Stimulated activated CD8-positive, alpha-beta memory T cell treated with anti-CD3 and anti-CD28 coated beads, Interleukin-7, amount 100 ng/mL, for 4 hours (primary cell): ENCODE data around the gene KCTD14.
"Not testable (repeated sequence)": the region's sequence is repeated elsewhere in the genome, so short reads cannot be mapped to it uniquely, and the experiment has no call there.

Experiments used
- DNase-seq, 2 donors: peaks; one replicate each; pipeline ENCODE4 v3.0.0-alpha.2; 2020; ENCODE audit warnings: low read depth in 2 of 2

Gene KCTD14

GRCh38 chr11:78022397-78023396 lies at the start of gene KCTD14:
Gene KCTD14, minus strand, starts transcription at chr11:78023276. Its CDS starts 27 bp downstream, at chr11:78023249.
- DNase-seq: no peak

GRCh38 chr11:78072455-78072854 lies 49.4 kb upstream of the KCTD14 start:
- no peak for DNase-seq

- no peak for DNase-seq
Measured at GRCh38 chr11:78071717-78072116, 48.6 kb upstream of the KCTD14 start.

- no peak for DNase-seq
Measured at GRCh38 chr11:78070621-78071020, 47.5 kb upstream of the KCTD14 start.

GRCh38 chr11:78069465-78069864 lies 46.4 kb upstream of the KCTD14 start:
- DNase-seq: no peak

- no peak for DNase-seq
Measured at GRCh38 chr11:78067704-78068103, 44.6 kb upstream of the KCTD14 start.

GRCh38 chr11:78066471-78066870 lies 43.4 kb upstream of the KCTD14 start:
- no peak for DNase-seq

- no peak for DNase-seq
Measured at GRCh38 chr11:78065203-78065602, 42.1 kb upstream of the KCTD14 start.

GRCh38 chr11:78063440-78064181 lies 40.5 kb upstream of the KCTD14 start, which contains the start of gene THRSP:
Gene THRSP, plus strand, starts transcription at chr11:78063861. Its CDS starts 21 bp downstream, at chr11:78063882.
- DNase-seq: no peak

- DNase-seq: no peak
Measured at GRCh38 chr11:78062671-78063070, 39.6 kb upstream of the KCTD14 start.

GRCh38 chr11:78061921-78062311 lies 38.8 kb upstream of the KCTD14 start:
- DNase-seq: no peak

- no peak for DNase-seq
Measured at GRCh38 chr11:78061088-78061920, 38.2 kb upstream of the KCTD14 start.

GRCh38 chr11:78060533-78060932 lies 37.5 kb upstream of the KCTD14 start:
- DNase-seq: no peak

GRCh38 chr11:78059749-78060328 lies 36.8 kb upstream of the KCTD14 start:
- DNase-seq: not testable (repeated sequence)

- DNase-seq: no peak
Measured at GRCh38 chr11:78057462-78058055, 34.5 kb upstream of the KCTD14 start.

- DNase-seq: no peak
Measured at GRCh38 chr11:78056093-78056492, 33.0 kb upstream of the KCTD14 start.

GRCh38 chr11:78054971-78055370 lies 31.9 kb upstream of the KCTD14 start:
- no peak for DNase-seq

GRCh38 chr11:78050964-78051831 lies 28.1 kb upstream of the KCTD14 start:
- no peak for DNase-seq

- no peak for DNase-seq
Measured at GRCh38 chr11:78049348-78049747, 26.3 kb upstream of the KCTD14 start.

GRCh38 chr11:78048561-78048960 lies 25.5 kb upstream of the KCTD14 start:
- DNase-seq: no peak
